H1 (cell line): ENCODE data around the gene OLFM2.

ENCODE experiments used
- POLR2A ChIP-seq, 2 experiments: IDR thresholded peaks; 1 replicate in 1 of 2; 2 replicates in 1 of 2; pipeline ENCODE4 v1.6.1; 2011; ENCODE audit warnings: low read depth in 2 of 2, low read length in 2 of 2, mild to moderate bottlenecking in 2 of 2; ENCODE audit errors: control extremely low read depth in 1 of 2
- SP4 ChIP-seq: IDR thresholded peaks from 2 replicates; pipeline ENCODE4 v1.6.1; 2012; ENCODE audit warnings: low read length, inconsistent platforms
- TF ChIP-seq, protein P1 (sequence below), 3 experiments: IDR thresholded peaks; 1 replicate in 2 of 3; 2 replicates in 1 of 3; pipeline versions ENCODE4 v1.5.1 to v1.6.1; 2011; ENCODE audit warnings: low read length in 3 of 3, mild to moderate bottlenecking in 3 of 3, inconsistent platforms in 2 of 3, low read depth in 1 of 3, moderate library complexity in 1 of 3; ENCODE audit not compliant: insufficient read depth in 1 of 3; ENCODE audit errors: control extremely low read depth in 1 of 3

DNA sequence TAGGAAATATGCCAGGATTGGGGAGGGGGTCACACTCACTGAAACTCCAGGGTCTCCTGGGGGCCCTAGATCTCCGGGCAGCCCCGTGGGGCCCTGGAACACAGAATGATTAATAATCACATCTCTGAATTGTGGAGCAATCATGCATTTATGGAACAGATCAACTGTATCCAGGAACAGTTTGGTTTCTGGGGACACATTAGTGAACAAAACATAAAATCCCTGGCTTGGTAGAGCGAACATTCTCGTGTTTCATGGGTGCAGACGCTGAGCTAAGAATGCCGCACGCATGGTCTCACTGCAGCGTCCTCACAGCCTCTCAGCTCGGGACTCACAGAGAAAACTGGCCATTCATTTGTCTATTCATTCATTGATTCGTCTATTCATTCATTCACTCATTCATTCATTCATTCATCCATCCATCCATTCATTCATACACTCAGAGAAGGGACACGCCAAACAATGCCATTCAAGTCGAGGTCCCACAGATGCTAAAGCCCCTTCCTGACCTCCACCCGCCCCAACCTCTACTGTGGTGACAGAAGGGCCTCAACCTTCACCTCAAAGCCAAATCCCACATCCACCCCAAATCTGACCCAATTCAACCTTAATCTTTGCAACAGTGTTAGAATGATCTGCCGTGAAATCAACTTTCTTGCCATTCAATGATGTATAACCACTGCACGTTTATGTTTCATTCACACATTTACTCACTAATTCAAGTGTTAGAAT is 35.0 kb upstream of the OLFM2 start:
- TF ChIP-seq POLR2A (IDR thresholded peaks at IDR 0.05; ENCODE audit: control extremely low read depth in 1 of 2, low read depth in 2 of 2, low read length in 2 of 2) (no peak), SP4 (no peak)
- TF ChIP-seq, protein P1, sequence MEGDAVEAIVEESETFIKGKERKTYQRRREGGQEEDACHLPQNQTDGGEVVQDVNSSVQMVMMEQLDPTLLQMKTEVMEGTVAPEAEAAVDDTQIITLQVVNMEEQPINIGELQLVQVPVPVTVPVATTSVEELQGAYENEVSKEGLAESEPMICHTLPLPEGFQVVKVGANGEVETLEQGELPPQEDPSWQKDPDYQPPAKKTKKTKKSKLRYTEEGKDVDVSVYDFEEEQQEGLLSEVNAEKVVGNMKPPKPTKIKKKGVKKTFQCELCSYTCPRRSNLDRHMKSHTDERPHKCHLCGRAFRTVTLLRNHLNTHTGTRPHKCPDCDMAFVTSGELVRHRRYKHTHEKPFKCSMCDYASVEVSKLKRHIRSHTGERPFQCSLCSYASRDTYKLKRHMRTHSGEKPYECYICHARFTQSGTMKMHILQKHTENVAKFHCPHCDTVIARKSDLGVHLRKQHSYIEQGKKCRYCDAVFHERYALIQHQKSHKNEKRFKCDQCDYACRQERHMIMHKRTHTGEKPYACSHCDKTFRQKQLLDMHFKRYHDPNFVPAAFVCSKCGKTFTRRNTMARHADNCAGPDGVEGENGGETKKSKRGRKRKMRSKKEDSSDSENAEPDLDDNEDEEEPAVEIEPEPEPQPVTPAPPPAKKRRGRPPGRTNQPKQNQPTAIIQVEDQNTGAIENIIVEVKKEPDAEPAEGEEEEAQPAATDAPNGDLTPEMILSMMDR (IDR thresholded peaks at IDR 0.05; ENCODE audit: control extremely low read depth in 1 of 3, insufficient read depth in 1 of 3, low read depth in 1 of 3, low read length in 3 of 3), result no peak
